ENCODE data around the gene MAP2K3. TPM values are rescaled to one million over a fixed set of nuclear protein-coding genes. Genes with fewer than 3 reads are reported as not detected.
A peak's percentile ranks its signal among the peaks of the same experiment; 100 is the strongest.

MAP2K3 gene
- total and polyA plus RNA-seq, 2 of the 4 experiments (the other 2 are of a cell fraction): 23.5 to 82.2 TPM

GRCh38 chr17:21283482-21284318 lies 811 bp upstream of the MAP2K3 start:
- Histone ChIP-seq H3K36me3 (ENCODE audit: control insufficient read depth, insufficient read depth, low read length) (no peaks in the 10 kb centered on the region; the same call in 1 of the 2 replicates), H4K5ac (ENCODE audit: low read depth, low read length) (peak overlapping the region; percentile 20; the same call in 1 of the 2 replicates), H2BK5ac (ENCODE audit: low read depth, low read length, poor library complexity, severe bottlenecking) (peak overlapping the region; percentile 95), H3K4me3 (ENCODE audit: insufficient read depth, low read depth, low read length) (peak overlapping the region; percentile 21), H3K27ac (ENCODE audit: insufficient read depth, low read length) (peak overlapping the region; percentile 61), H3K14ac (replicated peaks; ENCODE audit: low read depth, low read length) (peak overlapping the region; percentile 33; the same call in 1 of the 2 replicates), H3K4me1 (ENCODE audit: control insufficient read depth, insufficient read depth, low read length) (peaks cover 39% of the 10 kb centered on the region), H3K27me3 (ENCODE audit: control insufficient read depth, insufficient read depth, low read length) (no peaks in the 10 kb centered on the region), H3K4me2 (ENCODE audit: low read depth, low read length) (peak overlapping the region; percentile 29), H4K20me1 (ENCODE audit: insufficient read depth, low read length) (peaks cover 37% of the 10 kb centered on the region), H4K8ac (ENCODE audit: low read depth in 2 of 2, low read length in 2 of 2) (peak overlapping the region; percentile 33 to 68; a peak in 3 of 4 replicates), H3K4ac (ENCODE audit: low read depth, low read length) (peak overlapping the region; percentile 99), H3K56ac (ENCODE audit: extremely low read depth, insufficient read depth, low read length) (peak overlapping the region; percentile 24; the same call in 1 of the 2 replicates), H3K23ac (ENCODE audit: low read depth, low read length) (peak overlapping the region; percentile 94), H2AK5ac (ENCODE audit: low read depth, low read length) (peak overlapping the region; percentile 99), H3K18ac (ENCODE audit: low read depth, low read length) (peak overlapping the region; percentile 6; the same call in 1 of the 2 replicates), H3K9me1 (ENCODE audit: insufficient read depth, low read length) (peaks cover 34% of the 10 kb centered on the region), H3K79me1 (ENCODE audit: low read depth in 1 of 2, low read length in 2 of 2) (peaks cover 6 to 58% of the 10 kb centered on the region in 2 experiments; a peak in 3 of 4 replicates), H2BK20ac (ENCODE audit: low read depth, low read length) (peak overlapping the region; percentile 99), H4K91ac (ENCODE audit: insufficient read depth, low read depth, low read length) (peak overlapping the region; percentile 78), H2BK120ac (ENCODE audit: low read depth, low read length) (peak overlapping the region; percentile 99), H2BK15ac (ENCODE audit: low read depth, low read length) (peak overlapping the region; percentile 82; the same call in 1 of the 3 replicates), H3K9ac (ENCODE audit: low read depth, low read length) (0 out of 2 replicates have a peak overlapping the region, but pooled peaks have one; percentile 3), H2AFZ (replicated peaks; ENCODE audit: low read length, poor library complexity) (peak overlapping the region; percentile 92), H3K9me3 (ENCODE audit: control insufficient read depth, insufficient read depth, low read length) (no peaks in the 10 kb centered on the region), H2AK9ac (replicated peaks; ENCODE audit: low read depth, low read length, poor library complexity) (peak overlapping the region; percentile 96)
- DNase-seq (peak; percentile 73), ATAC-seq (ENCODE audit: low read depth) (no peak)
- POLR2A ChIA-PET (ENCODE audit: unreplicated experiment): no interaction called here
- in situ Hi-C loops (cut with MboI; ENCODE audit: low sequenced_read_pairs) (loop anchor here (5.0 kb wide), 1 partner anchor 229 kb away; no protein-coding TSS in a partner anchor), dilution Hi-C loops (cut with HindIII; ENCODE audit: low sequenced_read_pairs, unreplicated experiment) (no loop called here), intact Hi-C loops (cut with micrococcal nuclease) (loop anchor here (1.0 to 5.0 kb wide), 2 partner anchors 71 to 241 kb away; partner anchors contain the start of gene TMEM11)
- CTCF ChIA-PET: no interaction called here
- WGBS, 2 experiments (ENCODE audit: extremely low coverage in 2 of 2, insufficient read length in 1 of 2): 16% methylated on average over 38 of the region's 49 CpGs; no CpG with 5 or more reads in 1 of the 2 experiments
- TF ChIP-seq MXI1 (IDR thresholded peaks at IDR 0.05; ENCODE audit: borderline replicate concordance, low read depth, low read length) (peak; percentile 39; the same call in 1 of the 2 replicates), SMC3 (IDR thresholded peaks at IDR 0.05; ENCODE audit: low read depth, low read length) (no peak), CHD1 (IDR thresholded peaks at IDR 0.05; ENCODE audit: low read depth, low read length) (no peak), CEBPB (IDR thresholded peaks at IDR 0.05; ENCODE audit: low read depth, low read length) (no peak), RFX5 (IDR thresholded peaks at IDR 0.05; ENCODE audit: low read depth, low read length) (no peak), FOS (IDR thresholded peaks at IDR 0.05; ENCODE audit: low read depth, low read length) (peak; percentile 32; the same call in 1 of the 2 replicates), BHLHE40 (IDR thresholded peaks at IDR 0.05; ENCODE audit: low read depth, low read length) (peak; percentile 55), RCOR1 (IDR thresholded peaks at IDR 0.05; ENCODE audit: insufficient replicate concordance, low read length) (peak; percentile 63), POLR2A (IDR thresholded peaks at IDR 0.05; ENCODE audit: low read depth, low read length) (peak; percentile 31; the same call in 1 of the 2 replicates), MAFK (IDR thresholded peaks at IDR 0.05; ENCODE audit: low read depth, low read length) (no peak)
- TF ChIP-seq, protein P1, sequence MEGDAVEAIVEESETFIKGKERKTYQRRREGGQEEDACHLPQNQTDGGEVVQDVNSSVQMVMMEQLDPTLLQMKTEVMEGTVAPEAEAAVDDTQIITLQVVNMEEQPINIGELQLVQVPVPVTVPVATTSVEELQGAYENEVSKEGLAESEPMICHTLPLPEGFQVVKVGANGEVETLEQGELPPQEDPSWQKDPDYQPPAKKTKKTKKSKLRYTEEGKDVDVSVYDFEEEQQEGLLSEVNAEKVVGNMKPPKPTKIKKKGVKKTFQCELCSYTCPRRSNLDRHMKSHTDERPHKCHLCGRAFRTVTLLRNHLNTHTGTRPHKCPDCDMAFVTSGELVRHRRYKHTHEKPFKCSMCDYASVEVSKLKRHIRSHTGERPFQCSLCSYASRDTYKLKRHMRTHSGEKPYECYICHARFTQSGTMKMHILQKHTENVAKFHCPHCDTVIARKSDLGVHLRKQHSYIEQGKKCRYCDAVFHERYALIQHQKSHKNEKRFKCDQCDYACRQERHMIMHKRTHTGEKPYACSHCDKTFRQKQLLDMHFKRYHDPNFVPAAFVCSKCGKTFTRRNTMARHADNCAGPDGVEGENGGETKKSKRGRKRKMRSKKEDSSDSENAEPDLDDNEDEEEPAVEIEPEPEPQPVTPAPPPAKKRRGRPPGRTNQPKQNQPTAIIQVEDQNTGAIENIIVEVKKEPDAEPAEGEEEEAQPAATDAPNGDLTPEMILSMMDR (conservative IDR thresholded peaks at IDR 0.05; ENCODE audit: low read depth, low read length): no peak
- TF ChIP-seq, protein P2, sequence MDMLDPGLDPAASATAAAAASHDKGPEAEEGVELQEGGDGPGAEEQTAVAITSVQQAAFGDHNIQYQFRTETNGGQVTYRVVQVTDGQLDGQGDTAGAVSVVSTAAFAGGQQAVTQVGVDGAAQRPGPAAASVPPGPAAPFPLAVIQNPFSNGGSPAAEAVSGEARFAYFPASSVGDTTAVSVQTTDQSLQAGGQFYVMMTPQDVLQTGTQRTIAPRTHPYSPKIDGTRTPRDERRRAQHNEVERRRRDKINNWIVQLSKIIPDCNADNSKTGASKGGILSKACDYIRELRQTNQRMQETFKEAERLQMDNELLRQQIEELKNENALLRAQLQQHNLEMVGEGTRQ (IDR thresholded peaks at IDR 0.05; ENCODE audit: low read depth, low read length): 0 out of 2 replicates have a peak, but pooled peaks have one; percentile 40
- no TSS peak for BruUV-seq (replicated peaks)
